OCI-LY1 (cell line): ENCODE results near the gene CARS2.

Experiments used
- CTCF ChIP-seq: fragments of 200-600 bp; sonication (generic), shearing (Covaris generic); IDR thresholded peaks from 2 replicates; pipeline ENCODE4 v1.5.1; 2017; ENCODE audit warnings: mild to moderate bottlenecking, antibody characterized with exemption, low read length, moderate library complexity, mixed read lengths
- EZH2 ChIP-seq: fragments of 200-600 bp; sonication (generic), shearing (Covaris generic); IDR thresholded peaks from 2 replicates; pipeline ENCODE4 v1.8.0; 2017; ENCODE audit warnings: borderline replicate concordance, mixed run types, mild to moderate bottlenecking, antibody characterized with exemption, low read length, moderate library complexity, mixed read lengths

GRCh38 chr13:110652231-110652730 lies 53.6 kb downstream of the CARS2 start:
- no peak for TF ChIP-seq CTCF
- TF ChIP-seq EZH2, result no peak
